GM12878 (cell line): ENCODE data around the gene DIO3. TPM values are rescaled to one million over a fixed set of nuclear protein-coding genes. Genes with fewer than 3 reads are reported as not detected.

Source experiments
- ATAC-seq: fragments of 200-7000 bp; cut with Tn5 transposase; 3 replicates; pipeline ENCODE4 v1.9.1; 2020; ENCODE audit warnings: mild to moderate bottlenecking, moderate library complexity
- BruUV-seq: library from RNA; stranded (reverse); fragments of 400-500 nt; replicated peaks from 2 replicates; lab custom pipeline; 2021; lab: Mats Ljungman, UMichigan
- CTCF ChIA-PET: fragments of 300-600 bp; sonication (Branson Sonifier 250); formaldehyde crosslinking; extraction: SDS; loops from one replicate; lab custom pipeline; 2021; ENCODE audit warnings: inconsistent platforms; lab: Yijun Ruan, JAX
- POLR2A ChIA-PET: fragments of 350-600 bp; formaldehyde crosslinking; extraction: SDS; loops from one replicate; lab custom pipeline; 2021; ENCODE audit warnings: inconsistent platforms; lab: Charles Lee
- RAD21 ChIA-PET: fragments of 300-600 bp; sonication (Branson Sonifier 250); formaldehyde crosslinking; loops from one replicate; lab custom pipeline; 2023; ENCODE audit warnings: antibody characterized with exemption; ENCODE audit not compliant: unreplicated experiment; lab: Charles Lee
- SMC1A ChIA-PET: fragments of 300-600 bp; sonication (Branson Sonifier 250); formaldehyde crosslinking; loops from one replicate; lab custom pipeline; 2023; ENCODE audit not compliant: unreplicated experiment, uncharacterized antibody; lab: Charles Lee
- DNase-seq: peaks from one replicate; pipeline ENCODE4 v3.0.0-alpha.2; 2011; ENCODE audit warnings: low read depth, low spot score
- FAIRE-seq: peaks from 3 replicates; lab custom pipeline; 2011; peaks lifted over from hg19 to GRCh38; lab: Jason Lieb, UNC
- H2AFZ ChIP-seq: 2 replicates; pipeline ENCODE4 v1.6.0; 2011; ENCODE audit warnings: low read depth, low read length, control low read depth; ENCODE audit not compliant: control insufficient read depth
- H3K27ac ChIP-seq: 2 replicates; pipeline ENCODE4 v1.5.1; 2011; ENCODE audit warnings: control low read depth; ENCODE audit not compliant: control insufficient read depth, insufficient read depth
- H3K27me3 ChIP-seq, 2 experiments: replicated peaks in 1 of 2; 2 replicates each; pipeline versions ENCODE4 v1.6.0 to v1.6.1; 2011; ENCODE audit warnings: low read length in 1 of 2; ENCODE audit not compliant: control insufficient read depth in 2 of 2, insufficient read depth in 2 of 2
- H3K36me3 ChIP-seq, 2 experiments: 2 replicates each; pipeline ENCODE4 v1.5.1; 2011; ENCODE audit warnings: low read length in 1 of 2; ENCODE audit not compliant: control insufficient read depth in 2 of 2, insufficient read depth in 2 of 2
- H3K4me1 ChIP-seq: 2 replicates; pipeline ENCODE4 v1.6.1; 2011; ENCODE audit warnings: mild to moderate bottlenecking, low read length, moderate library complexity, mixed read lengths; ENCODE audit not compliant: control insufficient read depth, insufficient read depth
- H3K4me2 ChIP-seq: 2 replicates; pipeline ENCODE4 v1.6.0; 2011; ENCODE audit warnings: control low read depth; ENCODE audit not compliant: control insufficient read depth, insufficient read depth
- H3K4me3 ChIP-seq: fragments of 200-600 bp; sonication (generic); 2 replicates; pipeline ENCODE4 v1.5.1; 2016
- H3K79me2 ChIP-seq: 2 replicates; pipeline ENCODE4 v1.6.0; 2011; ENCODE audit warnings: low read length; ENCODE audit not compliant: control insufficient read depth, insufficient read depth
- H3K9ac ChIP-seq: 2 replicates; pipeline ENCODE4 v1.8.0; 2011; ENCODE audit warnings: low read length, control low read depth, mixed read lengths; ENCODE audit not compliant: control insufficient read depth, insufficient read depth
- H3K9me3 ChIP-seq: replicated peaks from 3 replicates; pipeline ENCODE4 v1.5.1; 2011; ENCODE audit warnings: mild to moderate bottlenecking, low read length; ENCODE audit not compliant: control insufficient read depth, insufficient read depth
- H4K20me1 ChIP-seq: 2 replicates; pipeline ENCODE4 v1.6.0; 2011; ENCODE audit not compliant: control insufficient read depth, insufficient read depth
- CREB1 ChIP-seq: IDR thresholded peaks from 2 replicates; pipeline ENCODE4 v1.6.1; 2012; ENCODE audit warnings: low read depth, mild to moderate bottlenecking, inconsistent platforms
- CREM ChIP-seq: IDR thresholded peaks from 2 replicates; pipeline ENCODE4 v1.6.1; 2014; ENCODE audit warnings: antibody characterized with exemption, low read depth
- HDAC2 ChIP-seq: fragments of 200-600 bp; sonication (generic); IDR thresholded peaks from 2 replicates; pipeline ENCODE4 v1.6.1; 2017
- MEF2A ChIP-seq: IDR thresholded peaks from 2 replicates; pipeline ENCODE4 v1.6.1; 2011; ENCODE audit warnings: low read depth, mild to moderate bottlenecking, low read length, moderate library complexity; ENCODE audit not compliant: insufficient read depth
- MTA3 ChIP-seq: IDR thresholded peaks from 2 replicates; pipeline ENCODE4 v1.6.1; 2012; ENCODE audit warnings: low read length, inconsistent platforms, borderline replicate concordance
- MYC ChIP-seq: IDR thresholded peaks from 2 replicates; pipeline ENCODE4 v1.6.1; 2011; ENCODE audit warnings: mild to moderate bottlenecking, low read length, moderate library complexity, inconsistent platforms; ENCODE audit not compliant: insufficient read depth, insufficient replicate concordance, insufficient read length, severe bottlenecking
- SIX5 ChIP-seq: IDR thresholded peaks from 2 replicates; pipeline ENCODE4 v1.6.1; 2011; ENCODE audit warnings: mild to moderate bottlenecking, low read depth, low read length, moderate library complexity; ENCODE audit not compliant: severe bottlenecking
- ZBED1 ChIP-seq: IDR thresholded peaks from 2 replicates; pipeline ENCODE4 v1.6.1; 2016; ENCODE audit warnings: borderline replicate concordance
- ZBTB40 ChIP-seq: fragments of 450-650 bp; IDR thresholded peaks from 2 replicates; pipeline ENCODE4 v1.6.1; 2016; ENCODE audit warnings: mild to moderate bottlenecking, moderate library complexity, borderline replicate concordance
- ZNF274 ChIP-seq: IDR thresholded peaks from one replicate; pipeline ENCODE4 v1.8.0; 2011; ENCODE audit not compliant: insufficient read length, insufficient read depth
- ZSCAN29 ChIP-seq: fragments of 450-650 bp; IDR thresholded peaks from 2 replicates; pipeline ENCODE4 v1.6.1; 2017; ENCODE audit warnings: mild to moderate bottlenecking, moderate library complexity
- WGBS: methylation state at CpG from one replicate; pipeline ENCODE4 v1.1.6; 2016; ENCODE audit warnings: low lambda C conversion rate; ENCODE audit not compliant: insufficient replicate concordance, insufficient coverage; ENCODE audit errors: missing lambda C conversion rate; 5-methylcytosine and 5-hydroxymethylcytosine counted together
- in situ Hi-C: fragments of 300-500 bp; cut with MboI; formaldehyde crosslinking; loops from 9 replicates; pipeline ENCODE4 v1.14.3; 2018; ENCODE audit warnings: mixed read lengths
- intact Hi-C: fragments of 100-400 bp; cut with micrococcal nuclease; formaldehyde crosslinking; loops from one replicate; pipeline ENCODE4 v1.14.2; 2022; ENCODE audit not compliant: unreplicated experiment
- polyA plus RNA-seq, 11 experiments: library from polyadenylated mRNA; depleted of rRNA in 4 of 11; unstranded in 6 of 11; stranded (reverse) in 5 of 11; fragments of >200 nt; fragmentation: Nextera tagmentation in 4 of 11; fragmentation: Illumina TruSeq in 1 of 11; extraction: Ambion mirVana in 4 of 11; extraction: Trizol in 1 of 11; gene quantifications; 1 replicate in 1 of 11; 2 replicates in 10 of 11; pipeline versions ENCODE4 v1.2.1 to v1.2.3, GENCODE V29; 2011 to 2016; ENCODE audit warnings: inconsistent platforms in 2 of 11, missing spikeins in 2 of 11, low read depth in 1 of 11
- total RNA-seq, 4 experiments: library from RNA; depleted of rRNA in 3 of 4; stranded (reverse); fragments of >200 nt in 3 of 4; fragmentation: Illumina TruSeq in 1 of 4; extraction: Trizol in 1 of 4; gene quantifications; 2 replicates each; pipeline versions ENCODE4 v1.2.1 to v1.2.3, GENCODE V29; 2013 to 2021

DIO3 gene
- total and polyA plus RNA-seq, 10 of the 15 experiments (the other 5 are each of a cell fraction or from before 2014, with no cell fraction given): not detected

GRCh38 chr14:101562659-101563351 lies 1.5 kb downstream of the DIO3 start:
- DNase-seq (no peak), FAIRE-seq (no peak), ATAC-seq (no peak)
- ChIA-PET RAD21 (no interaction called here), SMC1A (no interaction called here), POLR2A (no interaction called here), CTCF (no interaction called here)
- H3K27me3 ChIP-seq: peaks cover 0 to 4% of the 10 kb centered on the region in 2 experiments; a peak in 2 of 4 replicates
- intact Hi-C loops (no loop called here), in situ Hi-C loops (no loop called here)
- H3K4me2 ChIP-seq: no peak overlapping the region
- no peaks in the 10 kb centered on the region for H3K79me2 ChIP-seq
- no peak overlapping the region for H2AFZ ChIP-seq
- H4K20me1 ChIP-seq: no peaks in the 10 kb centered on the region
- no peak overlapping the region for H3K9ac ChIP-seq
- H3K4me3 ChIP-seq: no peak overlapping the region
- BruUV-seq: no TSS peak
- no peak overlapping the region for H3K27ac ChIP-seq
- WGBS: 52% methylated on average over 23 of the region's 23 CpGs
- H3K9me3 ChIP-seq: no peaks in the 10 kb centered on the region; the same call in 2 of the 3 replicates
- TF ChIP-seq CREM: no peak
- no peaks in the 10 kb centered on the region for H3K36me3 ChIP-seq
- H3K4me1 ChIP-seq: no peaks in the 10 kb centered on the region

- H3K27me3 ChIP-seq: peaks cover 0 to 4% of the 10 kb centered on the region in 2 experiments; a peak in 2 of 4 replicates
- no peak for DNase-seq
- no peak overlapping the region for H3K27ac ChIP-seq
- FAIRE-seq: no peak
- H4K20me1 ChIP-seq: no peaks in the 10 kb centered on the region
- H3K79me2 ChIP-seq: no peaks in the 10 kb centered on the region
- POLR2A ChIA-PET: no interaction called here
- in situ Hi-C loops (no loop called here), intact Hi-C loops (no loop called here)
- SMC1A ChIA-PET: no interaction called here
- no peaks in the 10 kb centered on the region for H3K4me1 ChIP-seq
- 40% methylated on average over 11 of the region's 13 CpGs for WGBS
- H3K36me3 ChIP-seq: no peaks in the 10 kb centered on the region
- no peak for TF ChIP-seq MTA3
- TF ChIP-seq ZBTB40: no peak
- TF ChIP-seq MYC: no peak
- TF ChIP-seq MEF2A: no peak
- no peak for TF ChIP-seq ZSCAN29
- no peak for TF ChIP-seq CREB1
- TF ChIP-seq HDAC2: no peak
- TF ChIP-seq ZNF274: no peak
- no peak for TF ChIP-seq ZBED1
- TF ChIP-seq SIX5: no peak
- no peak overlapping the region for H3K9ac ChIP-seq
- H3K9me3 ChIP-seq: no peaks in the 10 kb centered on the region; the same call in 2 of the 3 replicates
- CTCF ChIA-PET: no interaction called here
- RAD21 ChIA-PET: no interaction called here
- no peak for ATAC-seq
- no TSS peak for BruUV-seq
- H2AFZ ChIP-seq: no peak overlapping the region
- H3K4me2 ChIP-seq: no peak overlapping the region
- H3K4me3 ChIP-seq: no peak overlapping the region
These were observed 2.0 kb downstream of the DIO3 start for GRCh38 chr14:101563352-101563653.
